Astrocyte (in vitro differentiated cells and primary cell): ENCODE results near the gene ZNF835. TPM values are rescaled to one million over a fixed set of nuclear protein-coding genes. Genes with fewer than 3 reads are reported as not detected.

Experiments
- DNase-seq: peaks from one replicate; pipeline ENCODE4 v3.0.0-alpha.2; 2010; ENCODE audit warnings: low read depth
- FAIRE-seq: peaks from 2 replicates; lab custom pipeline; 2011; peaks lifted over from hg19 to GRCh38; lab: Jason Lieb, UNC
- H2AFZ ChIP-seq: 2 replicates; pipeline ENCODE4 v1.6.0; 2012; ENCODE audit warnings: low read depth, low read length, inconsistent platforms
- H3K27ac ChIP-seq: 2 replicates; pipeline ENCODE4 v1.5.1; 2011; ENCODE audit warnings: low read depth, low read length, inconsistent platforms
- H3K27me3 ChIP-seq: 2 replicates; pipeline ENCODE4 v1.6.0; 2011; ENCODE audit warnings: low read length, inconsistent platforms; ENCODE audit not compliant: insufficient read depth
- H3K36me3 ChIP-seq: 2 replicates; pipeline ENCODE4 v1.5.1; 2011; ENCODE audit warnings: low read length, inconsistent platforms; ENCODE audit not compliant: insufficient read depth
- H3K4me1 ChIP-seq: 2 replicates; pipeline ENCODE4 v1.5.1; 2011; ENCODE audit warnings: low read length, inconsistent platforms; ENCODE audit not compliant: insufficient read depth
- H3K4me2 ChIP-seq: 2 replicates; pipeline ENCODE4 v1.6.0; 2012; ENCODE audit warnings: low read length, inconsistent platforms
- H3K4me3 ChIP-seq: 2 replicates; pipeline ENCODE4 v1.5.1; 2011; ENCODE audit warnings: low read depth, mild to moderate bottlenecking, low read length, inconsistent platforms; ENCODE audit not compliant: insufficient read depth
- H3K79me2 ChIP-seq: 2 replicates; pipeline ENCODE4 v1.6.0; 2012; ENCODE audit warnings: mild to moderate bottlenecking, low read length, inconsistent platforms; ENCODE audit not compliant: insufficient read depth
- H3K9ac ChIP-seq: 2 replicates; pipeline ENCODE4 v1.6.0; 2012; ENCODE audit warnings: mild to moderate bottlenecking, low read length, inconsistent platforms
- H3K9me3 ChIP-seq: 2 replicates; pipeline ENCODE4 v1.5.1; 2012; ENCODE audit warnings: low read depth, mild to moderate bottlenecking, low read length, inconsistent platforms; ENCODE audit not compliant: insufficient read depth
- H4K20me1 ChIP-seq: 2 replicates; pipeline ENCODE4 v1.6.0; 2012; ENCODE audit warnings: low read length, inconsistent platforms; ENCODE audit not compliant: insufficient read depth
- H3K27ac Mint-ChIP-seq: one replicate; pipeline ENCODE4 v1.8.0; 2021; ENCODE audit warnings: mild to moderate bottlenecking, mixed read lengths; ENCODE audit not compliant: unreplicated experiment
- H3K27me3 Mint-ChIP-seq: one replicate; pipeline ENCODE4 v1.8.0; 2021; ENCODE audit warnings: low read depth, mixed read lengths; ENCODE audit not compliant: unreplicated experiment
- H3K36me3 Mint-ChIP-seq: one replicate; pipeline ENCODE4 v1.8.0; 2021; ENCODE audit warnings: low read depth, mixed read lengths; ENCODE audit not compliant: unreplicated experiment
- H3K4me1 Mint-ChIP-seq: one replicate; pipeline ENCODE4 v1.8.0; 2021; ENCODE audit warnings: low read depth, mixed read lengths; ENCODE audit not compliant: unreplicated experiment
- H3K4me3 Mint-ChIP-seq: one replicate; pipeline ENCODE4 v1.8.0; 2021; ENCODE audit warnings: mild to moderate bottlenecking, moderate library complexity, mixed read lengths; ENCODE audit not compliant: unreplicated experiment
- H3K9me3 Mint-ChIP-seq: one replicate; pipeline ENCODE4 v1.8.0; 2021; ENCODE audit warnings: mild to moderate bottlenecking, mixed read lengths; ENCODE audit not compliant: unreplicated experiment
- EZH2 ChIP-seq: IDR thresholded peaks from 2 replicates; pipeline ENCODE4 v1.6.1; 2012; ENCODE audit warnings: mild to moderate bottlenecking, low read length, inconsistent platforms; ENCODE audit not compliant: insufficient read depth
- total RNA-seq: library from RNA; stranded (reverse); gene quantifications from 2 replicates; pipeline ENCODE4 v1.2.1, GENCODE V29; 2021
- TF ChIP-seq, protein P1 (sequence below): IDR thresholded peaks from 2 replicates; pipeline ENCODE4 v1.5.1; 2011; ENCODE audit warnings: low read depth, mild to moderate bottlenecking, inconsistent platforms, low read length, moderate library complexity; ENCODE audit not compliant: insufficient read depth

Gene ZNF835
- total RNA-seq, 1 donor from 2014 or later: not detected

DNA sequence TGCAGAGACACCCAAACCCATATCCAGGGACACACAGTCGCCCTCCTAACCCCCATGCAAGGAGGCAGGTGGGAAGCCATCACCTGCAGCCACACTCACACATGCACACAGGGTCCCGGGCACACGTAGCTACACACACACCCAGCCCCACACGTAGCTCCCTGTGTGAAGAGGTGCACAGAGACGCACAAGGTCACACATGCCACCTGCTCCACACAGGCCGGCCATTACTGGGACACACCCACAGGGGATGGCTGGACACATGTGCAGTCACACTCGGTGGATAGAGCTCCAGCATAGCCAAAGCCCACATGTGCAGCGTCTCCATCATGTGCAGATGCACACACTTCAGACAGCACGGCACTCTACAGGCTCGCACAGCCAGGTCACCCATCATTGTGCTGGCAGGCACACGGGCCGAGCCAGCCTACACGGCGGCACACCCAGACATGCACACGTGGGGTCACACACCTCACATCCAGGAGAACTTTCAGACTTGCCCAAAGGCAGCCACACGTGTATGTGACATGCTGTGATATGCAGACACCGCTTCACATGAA, 1.1 kb downstream of the ZNF835 start:
- Histone ChIP-seq H3K36me3 (no peaks in the 10 kb centered on the region), H2AFZ (no peak overlapping the region), H3K27ac (no peak overlapping the region), H3K4me3 (no peak overlapping the region), H3K9ac (no peak overlapping the region), H4K20me1 (no peaks in the 10 kb centered on the region), H3K79me2 (no peaks in the 10 kb centered on the region), H3K4me1 (no peaks in the 10 kb centered on the region), H3K4me2 (no peak overlapping the region), H3K9me3 (peaks cover 14% of the 10 kb centered on the region), H3K27me3 (no peaks in the 10 kb centered on the region)
- peaks cover 2% of the 10 kb centered on the region for H3K36me3 Mint-ChIP-seq
- TF ChIP-seq EZH2: no peak
- H3K4me3 Mint-ChIP-seq: no peak overlapping the region
- no peak for FAIRE-seq
- no peak for DNase-seq
- H3K9me3 Mint-ChIP-seq: peaks cover 23% of the 10 kb centered on the region
- no peaks in the 10 kb centered on the region for H3K27me3 Mint-ChIP-seq
- H3K4me1 Mint-ChIP-seq: no peaks in the 10 kb centered on the region
- H3K27ac Mint-ChIP-seq: no peak overlapping the region

DNA sequence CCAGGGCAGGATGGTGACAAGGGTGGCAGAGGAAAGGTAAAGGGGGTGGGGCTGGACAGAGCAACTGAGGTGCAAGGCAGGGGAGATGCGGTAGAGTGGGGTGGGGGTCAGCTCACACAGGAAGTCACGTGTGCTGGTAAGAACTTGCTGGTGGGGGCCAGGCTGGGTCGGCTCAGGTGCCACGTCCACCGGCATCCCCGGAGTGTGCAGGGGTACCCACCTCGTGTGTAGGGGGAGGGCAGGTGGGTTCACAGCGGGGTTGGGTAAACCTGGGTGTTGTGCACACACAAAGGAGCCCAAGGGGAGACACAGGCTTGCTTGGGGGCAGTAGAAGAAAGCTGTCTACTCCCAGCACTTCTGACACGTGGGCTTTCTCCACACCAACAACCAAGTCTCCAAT, 2.9 kb downstream of the ZNF835 start:
- H3K79me2 ChIP-seq: no peaks in the 10 kb centered on the region
- H3K9ac ChIP-seq: no peak overlapping the region
- Mint-ChIP-seq H3K27me3 (no peaks in the 10 kb centered on the region), H3K9me3 (peaks cover 31% of the 10 kb centered on the region), H3K4me3 (no peak overlapping the region), H3K36me3 (peaks cover 2% of the 10 kb centered on the region), H3K4me1 (no peaks in the 10 kb centered on the region), H3K27ac (no peak overlapping the region)
- no peaks in the 10 kb centered on the region for H3K27me3 ChIP-seq
- H3K9me3 ChIP-seq: peaks cover 14% of the 10 kb centered on the region
- no peaks in the 10 kb centered on the region for H3K4me1 ChIP-seq
- H3K4me3 ChIP-seq: no peak overlapping the region
- H3K36me3 ChIP-seq: no peaks in the 10 kb centered on the region
- H4K20me1 ChIP-seq: no peaks in the 10 kb centered on the region
- no peak overlapping the region for H3K4me2 ChIP-seq
- H2AFZ ChIP-seq: no peak overlapping the region
- FAIRE-seq (no peak), DNase-seq (no peak)
- no peak for TF ChIP-seq EZH2
- TF ChIP-seq, protein P1, sequence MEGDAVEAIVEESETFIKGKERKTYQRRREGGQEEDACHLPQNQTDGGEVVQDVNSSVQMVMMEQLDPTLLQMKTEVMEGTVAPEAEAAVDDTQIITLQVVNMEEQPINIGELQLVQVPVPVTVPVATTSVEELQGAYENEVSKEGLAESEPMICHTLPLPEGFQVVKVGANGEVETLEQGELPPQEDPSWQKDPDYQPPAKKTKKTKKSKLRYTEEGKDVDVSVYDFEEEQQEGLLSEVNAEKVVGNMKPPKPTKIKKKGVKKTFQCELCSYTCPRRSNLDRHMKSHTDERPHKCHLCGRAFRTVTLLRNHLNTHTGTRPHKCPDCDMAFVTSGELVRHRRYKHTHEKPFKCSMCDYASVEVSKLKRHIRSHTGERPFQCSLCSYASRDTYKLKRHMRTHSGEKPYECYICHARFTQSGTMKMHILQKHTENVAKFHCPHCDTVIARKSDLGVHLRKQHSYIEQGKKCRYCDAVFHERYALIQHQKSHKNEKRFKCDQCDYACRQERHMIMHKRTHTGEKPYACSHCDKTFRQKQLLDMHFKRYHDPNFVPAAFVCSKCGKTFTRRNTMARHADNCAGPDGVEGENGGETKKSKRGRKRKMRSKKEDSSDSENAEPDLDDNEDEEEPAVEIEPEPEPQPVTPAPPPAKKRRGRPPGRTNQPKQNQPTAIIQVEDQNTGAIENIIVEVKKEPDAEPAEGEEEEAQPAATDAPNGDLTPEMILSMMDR: no peak
- H3K27ac ChIP-seq: no peak overlapping the region

DNA sequence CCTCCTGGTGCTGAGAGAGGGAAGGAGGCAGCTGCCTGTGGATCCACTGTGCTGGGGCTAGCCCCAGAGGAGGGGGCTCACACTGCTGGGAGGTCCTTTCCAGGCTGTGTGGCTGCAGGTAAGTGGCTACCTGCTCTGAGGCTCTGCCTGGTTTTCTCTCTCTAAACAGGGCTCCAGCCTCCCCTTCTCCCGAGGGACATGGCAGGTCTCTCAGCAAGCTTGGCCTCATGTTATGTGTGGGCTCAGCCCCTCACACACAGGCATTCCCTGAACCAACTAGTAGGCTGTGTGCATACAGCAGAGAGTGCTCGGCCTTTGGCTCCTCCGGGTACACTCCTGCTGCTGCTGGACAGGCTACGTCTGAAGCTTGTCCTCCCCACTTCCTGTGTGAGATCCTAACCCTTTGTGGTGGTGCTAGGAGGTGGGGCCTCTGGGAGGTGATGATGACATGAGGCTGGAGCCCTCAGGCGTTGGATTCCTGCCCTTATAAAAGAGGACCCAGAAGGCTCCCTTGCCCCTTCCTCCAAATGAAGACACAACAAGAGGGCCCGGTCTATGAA, 4.2 kb downstream of the ZNF835 start:
- Histone ChIP-seq H2AFZ (no peak overlapping the region), H3K4me2 (no peak overlapping the region), H3K9me3 (peaks cover 14% of the 10 kb centered on the region), H3K27ac (no peak overlapping the region), H4K20me1 (no peaks in the 10 kb centered on the region), H3K27me3 (no peaks in the 10 kb centered on the region), H3K4me1 (no peaks in the 10 kb centered on the region), H3K4me3 (no peak overlapping the region), H3K79me2 (no peaks in the 10 kb centered on the region), H3K36me3 (no peaks in the 10 kb centered on the region), H3K9ac (no peak overlapping the region)
- Mint-ChIP-seq H3K36me3 (peaks cover 2% of the 10 kb centered on the region), H3K4me3 (no peak overlapping the region), H3K27ac (no peak overlapping the region), H3K27me3 (no peaks in the 10 kb centered on the region), H3K9me3 (peaks cover 33% of the 10 kb centered on the region), H3K4me1 (no peaks in the 10 kb centered on the region)
- no peak for TF ChIP-seq EZH2
- TF ChIP-seq, protein P1: no peak
- DNase-seq: no peak
- FAIRE-seq: no peak
